Measurements from ENCODE around the gene MDH1.

DNA sequence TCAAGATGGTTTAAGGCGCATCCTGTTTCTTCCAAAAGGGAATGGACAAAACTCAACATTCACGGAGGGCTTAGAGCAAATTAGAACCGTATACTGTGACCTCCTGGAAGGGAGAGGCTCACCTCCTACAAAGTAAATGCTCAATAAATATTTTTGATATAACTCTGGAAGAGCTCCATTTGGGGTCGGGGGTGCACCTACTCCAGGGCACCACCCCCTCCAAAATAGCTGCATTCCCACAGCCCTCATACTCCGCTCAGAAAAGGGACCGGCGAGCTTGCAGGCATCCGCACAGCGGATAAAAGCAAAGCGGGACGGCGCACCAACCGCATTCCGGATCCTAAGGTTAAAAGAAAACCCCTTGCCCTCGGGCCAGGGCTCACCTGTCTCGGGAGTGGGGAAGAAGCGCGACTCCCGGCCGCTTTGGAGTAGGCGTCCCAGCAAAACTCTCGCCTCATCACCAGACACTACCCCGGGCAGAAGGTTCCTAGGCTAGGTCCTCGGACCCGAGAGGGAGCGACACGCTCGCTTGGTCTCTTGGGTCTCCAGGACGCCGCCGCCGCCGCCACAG, 864 bp upstream of the MDH1 start:
- TF ChIP-seq, protein P1, sequence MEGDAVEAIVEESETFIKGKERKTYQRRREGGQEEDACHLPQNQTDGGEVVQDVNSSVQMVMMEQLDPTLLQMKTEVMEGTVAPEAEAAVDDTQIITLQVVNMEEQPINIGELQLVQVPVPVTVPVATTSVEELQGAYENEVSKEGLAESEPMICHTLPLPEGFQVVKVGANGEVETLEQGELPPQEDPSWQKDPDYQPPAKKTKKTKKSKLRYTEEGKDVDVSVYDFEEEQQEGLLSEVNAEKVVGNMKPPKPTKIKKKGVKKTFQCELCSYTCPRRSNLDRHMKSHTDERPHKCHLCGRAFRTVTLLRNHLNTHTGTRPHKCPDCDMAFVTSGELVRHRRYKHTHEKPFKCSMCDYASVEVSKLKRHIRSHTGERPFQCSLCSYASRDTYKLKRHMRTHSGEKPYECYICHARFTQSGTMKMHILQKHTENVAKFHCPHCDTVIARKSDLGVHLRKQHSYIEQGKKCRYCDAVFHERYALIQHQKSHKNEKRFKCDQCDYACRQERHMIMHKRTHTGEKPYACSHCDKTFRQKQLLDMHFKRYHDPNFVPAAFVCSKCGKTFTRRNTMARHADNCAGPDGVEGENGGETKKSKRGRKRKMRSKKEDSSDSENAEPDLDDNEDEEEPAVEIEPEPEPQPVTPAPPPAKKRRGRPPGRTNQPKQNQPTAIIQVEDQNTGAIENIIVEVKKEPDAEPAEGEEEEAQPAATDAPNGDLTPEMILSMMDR (IDR thresholded peaks at IDR 0.05), result no peak
- TF ChIP-seq POLR2A (IDR thresholded peaks at IDR 0.05) (no peak), POLR2AphosphoS5 (IDR thresholded peaks at IDR 0.05) (no peak), EP300 (IDR thresholded peaks at IDR 0.05) (no peak)

Data from sigmoid colon (tissue), 4 donors.